HepG2 (cell line): Measurements from ENCODE around the gene KIF24. TPM values are rescaled to one million over a fixed set of nuclear protein-coding genes. Genes with fewer than 3 reads are reported as not detected.

Source experiments
- CHCHD3 ChIP-seq: sonication (generic); formaldehyde crosslinking; IDR thresholded peaks from 2 replicates; pipeline ENCODE4 v1.8.0; 2022; ENCODE audit warnings: mild to moderate bottlenecking, missing genetic modification reagents, moderate library complexity
- DNMT1 ChIP-seq: sonication (generic); formaldehyde crosslinking; IDR thresholded peaks from 2 replicates; pipeline ENCODE4 v1.5.1; 2020; ENCODE audit warnings: mild to moderate bottlenecking, missing genetic modification reagents
- GPN1 ChIP-seq: sonication (generic); formaldehyde crosslinking; IDR thresholded peaks from 2 replicates; pipeline ENCODE4 v1.5.1; 2020; ENCODE audit warnings: missing genetic modification reagents, borderline replicate concordance
- HMGA1 ChIP-seq: sonication (generic); formaldehyde crosslinking; conservative IDR thresholded peaks from 2 replicates; pipeline ENCODE4 v1.4.0; 2020; ENCODE audit warnings: missing genetic modification reagents
- IRX3 ChIP-seq: sonication (generic); formaldehyde crosslinking; IDR thresholded peaks from 2 replicates; pipeline ENCODE4 v1.8.1; 2023; ENCODE audit warnings: mild to moderate bottlenecking, low read depth, missing genetic modification reagents, borderline replicate concordance
- KLF9 ChIP-seq: IDR thresholded peaks from 2 replicates; pipeline ENCODE4 v1.6.1; 2016; ENCODE audit warnings: low read depth
- MATR3 ChIP-seq: sonication (generic); formaldehyde crosslinking; IDR thresholded peaks from 2 replicates; pipeline ENCODE4 v1.4.0; 2020; ENCODE audit warnings: missing genetic modification reagents
- MED8 ChIP-seq: sonication (generic); formaldehyde crosslinking; IDR thresholded peaks from 2 replicates; pipeline ENCODE4 v1.8.1; 2023; ENCODE audit warnings: mild to moderate bottlenecking, missing genetic modification reagents; ENCODE audit not compliant: insufficient replicate concordance
- MXD4 ChIP-seq: IDR thresholded peaks from 2 replicates; pipeline ENCODE4 v1.6.1; 2016; ENCODE audit warnings: mild to moderate bottlenecking, missing biosample characterization, missing genetic modification reagents
- NR2F1 ChIP-seq, 2 experiments: fragments of 450-650 bp in 1 of 2; formaldehyde crosslinking in 1 of 2; IDR thresholded peaks; 2 replicates each; pipeline versions ENCODE4 v1.5.0 to v1.6.1; 2016 to 2020; ENCODE audit warnings: mild to moderate bottlenecking in 1 of 2, missing compliant biosample characterization in 1 of 2, missing genetic modification reagents in 1 of 2, moderate library complexity in 1 of 2
- NRL ChIP-seq: sonication (generic); formaldehyde crosslinking; IDR thresholded peaks from 2 replicates; pipeline ENCODE4 v1.5.0; 2020; ENCODE audit warnings: missing genetic modification reagents, mild to moderate bottlenecking, moderate library complexity, borderline replicate concordance
- SIN3A ChIP-seq: IDR thresholded peaks from 2 replicates; pipeline ENCODE4 v1.6.1; 2011; ENCODE audit warnings: low read depth, mild to moderate bottlenecking, control low read depth, low read length, borderline replicate concordance
- THAP7 ChIP-seq: sonication (generic); formaldehyde crosslinking; IDR thresholded peaks from 2 replicates; pipeline ENCODE4 v1.8.1; 2023; ENCODE audit warnings: mild to moderate bottlenecking, missing genetic modification reagents
- ZNF225 ChIP-seq: sonication (generic); formaldehyde crosslinking; IDR thresholded peaks from 2 replicates; pipeline ENCODE4 v1.4.0; 2020; ENCODE audit warnings: mild to moderate bottlenecking, missing genetic modification reagents
- ZNF292 ChIP-seq: sonication (generic); formaldehyde crosslinking; IDR thresholded peaks from 2 replicates; pipeline ENCODE4 v1.8.1; 2022; ENCODE audit warnings: mild to moderate bottlenecking, low read depth, missing genetic modification reagents, borderline replicate concordance
- ZNF317 ChIP-seq: sonication (generic); formaldehyde crosslinking; IDR thresholded peaks from 2 replicates; pipeline ENCODE4 v1.5.0; 2020; ENCODE audit warnings: mild to moderate bottlenecking, missing genetic modification reagents
- ZNF567 ChIP-seq: sonication (generic); formaldehyde crosslinking; IDR thresholded peaks from 2 replicates; pipeline ENCODE4 v1.8.1; 2023; ENCODE audit warnings: mild to moderate bottlenecking, missing genetic modification reagents, borderline replicate concordance
- ZNF609 ChIP-seq: sonication (generic); formaldehyde crosslinking; IDR thresholded peaks from 2 replicates; pipeline ENCODE4 v1.4.0; 2020; ENCODE audit warnings: mild to moderate bottlenecking, missing genetic modification reagents, borderline replicate concordance
- polyA plus RNA-seq, 8 experiments: library from polyadenylated mRNA; depleted of rRNA in 3 of 8; stranded (reverse) in 7 of 8; unstranded in 1 of 8; fragments of >200 nt; fragmentation: Illumina TruSeq in 4 of 8; extraction: Trizol in 4 of 8; gene quantifications; 2 replicates each; pipeline versions ENCODE4 v1.2.1 to v1.2.3, GENCODE V29; 2011 to 2016; ENCODE audit warnings: low read depth in 4 of 8, missing spikeins in 1 of 8, mixed read lengths in 1 of 8; ENCODE audit not compliant: insufficient read depth in 1 of 8
- total RNA-seq, 5 experiments: library from RNA; depleted of rRNA; stranded (reverse); fragments of >200 nt; fragmentation: Illumina TruSeq; extraction: Trizol; gene quantifications; 2 replicates each; pipeline ENCODE4 v1.2.3, GENCODE V29; 2016; ENCODE audit warnings: low read depth in 1 of 5
- TF ChIP-seq, protein P1 (sequence below): sonication (generic); formaldehyde crosslinking; IDR thresholded peaks from 2 replicates; pipeline ENCODE4 v1.4.0; 2020; ENCODE audit warnings: missing genetic modification reagents, borderline replicate concordance

KIF24 gene
- total and polyA plus RNA-seq, 2 of the 13 experiments (the other 11 are each of a cell fraction or from before 2014, with no cell fraction given), result 1.1 to 3.0 TPM

- TF ChIP-seq, protein P1, sequence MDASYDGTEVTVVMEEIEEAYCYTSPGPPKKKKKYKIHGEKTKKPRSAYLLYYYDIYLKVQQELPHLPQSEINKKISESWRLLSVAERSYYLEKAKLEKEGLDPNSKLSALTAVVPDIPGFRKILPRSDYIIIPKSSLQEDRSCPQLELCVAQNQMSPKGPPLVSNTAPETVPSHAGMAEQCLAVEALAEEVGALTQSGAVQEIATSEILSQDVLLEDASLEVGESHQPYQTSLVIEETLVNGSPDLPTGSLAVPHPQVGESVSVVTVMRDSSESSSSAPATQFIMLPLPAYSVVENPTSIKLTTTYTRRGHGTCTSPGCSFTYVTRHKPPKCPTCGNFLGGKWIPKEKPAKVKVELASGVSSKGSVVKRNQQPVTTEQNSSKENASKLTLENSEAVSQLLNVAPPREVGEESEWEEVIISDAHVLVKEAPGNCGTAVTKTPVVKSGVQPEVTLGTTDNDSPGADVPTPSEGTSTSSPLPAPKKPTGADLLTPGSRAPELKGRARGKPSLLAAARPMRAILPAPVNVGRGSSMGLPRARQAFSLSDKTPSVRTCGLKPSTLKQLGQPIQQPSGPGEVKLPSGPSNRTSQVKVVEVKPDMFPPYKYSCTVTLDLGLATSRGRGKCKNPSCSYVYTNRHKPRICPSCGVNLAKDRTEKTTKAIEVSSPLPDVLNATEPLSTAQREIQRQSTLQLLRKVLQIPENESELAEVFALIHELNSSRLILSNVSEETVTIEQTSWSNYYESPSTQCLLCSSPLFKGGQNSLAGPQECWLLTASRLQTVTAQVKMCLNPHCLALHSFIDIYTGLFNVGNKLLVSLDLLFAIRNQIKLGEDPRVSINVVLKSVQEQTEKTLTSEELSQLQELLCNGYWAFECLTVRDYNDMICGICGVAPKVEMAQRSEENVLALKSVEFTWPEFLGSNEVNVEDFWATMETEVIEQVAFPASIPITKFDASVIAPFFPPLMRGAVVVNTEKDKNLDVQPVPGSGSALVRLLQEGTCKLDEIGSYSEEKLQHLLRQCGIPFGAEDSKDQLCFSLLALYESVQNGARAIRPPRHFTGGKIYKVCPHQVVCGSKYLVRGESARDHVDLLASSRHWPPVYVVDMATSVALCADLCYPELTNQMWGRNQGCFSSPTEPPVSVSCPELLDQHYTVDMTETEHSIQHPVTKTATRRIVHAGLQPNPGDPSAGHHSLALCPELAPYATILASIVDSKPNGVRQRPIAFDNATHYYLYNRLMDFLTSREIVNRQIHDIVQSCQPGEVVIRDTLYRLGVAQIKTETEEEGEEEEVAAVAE (CRISPR knock-in tag), result peak; percentile 44; the same call in 1 of the 2 replicates
- TF ChIP-seq CHCHD3 (CRISPR knock-in tag) (no peak), MATR3 (CRISPR knock-in tag) (no peak), MED8 (CRISPR knock-in tag) (no peak), ZNF292 (CRISPR knock-in tag) (no peak), GPN1 (CRISPR knock-in tag) (no peak), NRL (CRISPR knock-in tag) (no peak), DNMT1 (CRISPR knock-in tag) (no peak), NR2F1 (CRISPR knock-in tag; IDR thresholded peaks at IDR 0.05) (no peak), ZNF609 (peak; percentile 33; the same call in 1 of the 2 replicates), ZNF225 (CRISPR knock-in tag) (no peak; the same call in 1 of the 2 replicates), SIN3A (peak; percentile 99), KLF9 (CRISPR knock-in tag) (no peak), THAP7 (CRISPR knock-in tag) (no peak), IRX3 (CRISPR knock-in tag) (no peak), HMGA1 (CRISPR knock-in tag) (no peak), ZNF317 (CRISPR knock-in tag) (no peak), ZNF567 (CRISPR knock-in tag) (no peak), MXD4 (CRISPR knock-in tag) (peak; percentile 77)
These were observed at the start of gene KIF24, which contains the start of gene NUDT2 (continued) for GRCh38 chr9:34328987-34329832.
